Stimulated activated CD4-positive, alpha-beta T cell treated with anti-CD3 and anti-CD28 coated beads, Interleukin-1b, Interleukin-23, amount 100 ng/mL, for 1 hour (primary cell): ENCODE data around the gene ZC3H4.
A peak's percentile ranks its signal among the peaks of the same experiment; 100 is the strongest.
"Not testable (repeated sequence)": the region's sequence is repeated elsewhere in the genome, so short reads cannot be mapped to it uniquely, and the experiment has no call there.

ENCODE experiments used
- DNase-seq, 2 donors: peaks; one replicate each; pipeline ENCODE4 v3.0.0-alpha.2; 2020; ENCODE audit warnings: low read depth in 2 of 2

ZC3H4 gene

DNA sequence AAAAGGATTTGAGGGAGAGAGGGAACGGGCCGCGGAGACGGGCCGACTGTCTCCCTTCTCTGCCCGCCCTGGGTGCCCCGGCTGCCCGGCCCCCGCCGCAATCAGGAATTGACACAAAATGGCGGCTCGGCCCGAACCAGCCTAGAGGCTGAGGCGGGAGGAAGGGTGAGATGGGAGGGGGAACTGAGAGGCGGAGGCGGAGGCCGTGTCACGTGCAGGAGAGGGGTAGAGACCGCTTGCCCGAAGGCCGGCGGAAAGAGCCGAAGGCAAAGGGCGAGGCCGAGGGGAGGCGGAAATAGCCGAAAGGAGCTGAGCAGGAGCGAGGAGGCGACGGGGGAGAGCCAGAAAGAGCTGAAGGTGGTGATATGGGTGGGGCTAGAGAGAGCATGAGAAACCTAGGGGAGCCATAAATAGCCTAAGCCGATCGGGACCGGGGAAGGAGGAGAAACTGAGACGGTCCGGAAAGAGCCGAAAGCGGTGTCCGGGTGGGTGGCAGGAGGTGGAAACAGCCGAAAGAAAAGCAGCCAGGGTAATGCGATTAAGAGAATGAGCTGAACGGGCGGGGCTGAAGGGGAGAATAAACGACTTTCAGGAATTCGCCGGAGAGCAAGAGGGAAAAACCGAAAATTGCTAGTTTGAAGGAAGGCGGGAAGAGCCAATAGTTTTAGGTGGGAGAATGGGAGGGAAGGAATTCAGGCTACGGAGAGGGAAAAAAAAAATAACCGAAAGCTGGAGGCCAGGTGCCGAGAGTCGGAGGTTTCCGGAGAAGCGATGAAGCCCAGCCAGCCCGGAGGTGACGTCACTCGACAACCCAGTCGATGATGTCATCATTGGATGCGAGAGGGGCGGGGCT is at the start of gene ZC3H4:
Gene ZC3H4, minus strand, starts transcription at position 780 of the 853 bp plus-strand sequence. CDS start 1,192 bp downstream, outside the sequence.
- DNase-seq = peak; percentile 97 to 98

DNA sequence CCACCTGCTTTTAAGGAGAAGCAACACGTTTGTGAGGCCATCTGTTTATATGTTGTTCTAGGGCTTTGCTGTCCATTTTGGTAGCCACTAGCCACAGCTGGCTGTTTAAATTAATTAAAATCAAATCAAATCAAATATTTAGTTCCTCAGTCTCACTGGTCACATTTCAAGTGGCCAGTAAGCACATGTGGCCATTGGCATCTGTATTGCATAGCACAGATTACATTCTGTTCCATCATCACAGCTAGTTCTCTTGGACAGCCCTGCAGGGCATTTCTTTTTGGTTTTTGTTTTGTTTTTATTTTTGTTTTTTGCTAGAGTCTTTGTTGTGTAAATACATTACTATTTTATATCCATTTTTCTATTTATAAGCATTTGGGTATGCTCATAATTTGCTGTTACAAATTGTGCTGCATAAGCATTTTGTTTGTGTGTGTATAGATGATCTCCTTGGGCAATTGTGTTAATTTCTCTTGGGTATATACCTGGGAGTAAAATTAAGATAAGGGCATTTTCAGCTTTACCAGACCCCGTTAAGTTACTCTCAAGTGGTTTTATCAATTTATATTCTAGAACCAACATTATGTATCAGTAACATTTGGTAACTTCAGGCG is 48.4 kb upstream of the ZC3H4 start:
- DNase-seq = no peak

DNA sequence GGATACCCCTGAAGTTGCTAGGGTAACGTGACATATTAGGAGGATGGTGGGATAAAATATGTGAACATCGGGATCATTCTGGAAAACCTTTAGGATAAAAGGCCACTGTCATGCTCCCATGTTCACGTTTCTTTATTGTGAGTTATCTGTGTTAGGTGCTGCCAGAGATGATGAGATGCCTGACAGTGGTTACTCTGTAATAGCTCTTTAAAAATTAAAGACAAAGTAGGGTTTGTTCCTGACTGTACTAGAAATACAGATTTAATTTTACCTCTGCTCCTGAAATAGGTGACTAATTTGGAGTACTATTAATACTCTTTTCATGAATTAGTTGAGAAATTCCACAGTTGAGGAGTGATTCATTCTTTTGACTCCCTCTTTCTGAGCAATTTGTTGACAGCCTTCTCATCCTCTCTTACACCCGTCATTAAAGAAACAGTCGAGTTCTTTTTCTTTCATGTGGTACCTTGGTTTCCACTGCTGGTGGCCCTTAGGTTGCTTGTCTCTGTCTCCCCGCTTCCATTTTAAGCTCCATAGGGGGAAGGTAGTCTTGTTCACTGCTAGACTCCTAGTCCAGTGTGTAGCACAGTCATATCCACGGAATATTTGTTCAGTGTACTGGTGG is 45.4 kb upstream of the ZC3H4 start:
- DNase-seq = peak; percentile 18 to 19

DNA sequence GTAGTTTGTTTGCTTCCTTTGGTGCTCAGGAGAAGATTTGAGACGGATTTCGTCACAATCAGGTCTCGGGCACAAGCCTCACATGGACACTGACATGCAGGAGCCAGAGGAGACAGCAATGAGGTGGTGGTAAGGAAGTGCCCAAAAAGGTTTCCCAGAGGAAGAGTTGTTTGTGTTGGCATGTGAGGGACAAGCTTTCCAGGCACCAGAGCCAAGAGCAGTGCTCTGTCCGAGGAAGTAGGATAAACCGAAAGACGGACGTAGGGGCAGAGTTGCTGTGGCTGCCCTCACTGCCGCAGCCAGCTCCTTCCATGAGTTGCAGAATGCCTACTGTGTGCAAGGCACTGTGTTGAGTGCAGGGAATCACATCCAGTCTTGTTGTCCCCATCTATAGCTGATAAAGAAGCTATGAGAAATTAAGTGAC is 44.8 kb upstream of the ZC3H4 start:
- DNase-seq = no peak

DNA sequence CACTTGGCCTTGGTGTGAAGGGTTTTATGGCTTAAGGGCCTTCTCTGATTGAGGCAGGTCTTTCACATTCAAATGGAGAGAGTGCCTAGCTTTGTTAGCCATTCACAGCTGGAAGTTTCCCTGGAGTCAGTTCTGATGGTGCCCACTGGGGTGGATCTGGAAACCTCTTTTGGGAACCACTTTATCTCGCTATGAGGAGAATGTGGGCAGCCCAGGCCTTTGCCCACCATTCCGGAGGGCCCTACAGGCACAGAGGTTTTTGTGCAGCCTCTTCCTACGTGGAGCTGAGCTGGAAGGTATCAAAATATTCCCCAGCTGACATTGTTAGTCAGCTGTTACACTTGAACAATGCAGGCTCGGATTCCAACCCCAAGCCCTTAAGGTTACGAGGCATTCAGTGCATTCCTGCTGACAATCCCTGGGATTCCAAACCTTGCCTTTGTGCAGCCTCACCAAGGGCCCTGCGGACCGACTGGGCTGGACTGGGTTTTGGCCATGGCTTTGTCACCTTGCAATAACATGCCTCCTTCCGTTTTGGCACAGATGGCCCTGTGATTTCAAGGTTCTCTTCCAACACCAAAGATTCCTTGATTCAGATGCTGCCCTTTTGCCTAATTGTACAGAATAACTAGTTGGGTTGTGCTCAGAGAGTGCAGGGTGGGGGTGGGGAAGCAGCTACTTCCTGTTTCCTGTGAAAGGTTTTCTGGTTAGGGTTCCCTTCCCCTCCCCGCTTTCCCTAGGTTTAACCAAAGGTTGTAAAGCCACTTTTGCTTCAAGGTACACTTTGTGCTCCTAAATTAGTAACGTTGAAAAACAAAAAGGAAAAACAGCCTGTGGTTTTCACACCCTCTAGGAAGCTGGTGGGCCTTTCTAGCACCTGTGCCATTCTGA is 44.1 kb upstream of the ZC3H4 start:
- no peak for DNase-seq

DNA sequence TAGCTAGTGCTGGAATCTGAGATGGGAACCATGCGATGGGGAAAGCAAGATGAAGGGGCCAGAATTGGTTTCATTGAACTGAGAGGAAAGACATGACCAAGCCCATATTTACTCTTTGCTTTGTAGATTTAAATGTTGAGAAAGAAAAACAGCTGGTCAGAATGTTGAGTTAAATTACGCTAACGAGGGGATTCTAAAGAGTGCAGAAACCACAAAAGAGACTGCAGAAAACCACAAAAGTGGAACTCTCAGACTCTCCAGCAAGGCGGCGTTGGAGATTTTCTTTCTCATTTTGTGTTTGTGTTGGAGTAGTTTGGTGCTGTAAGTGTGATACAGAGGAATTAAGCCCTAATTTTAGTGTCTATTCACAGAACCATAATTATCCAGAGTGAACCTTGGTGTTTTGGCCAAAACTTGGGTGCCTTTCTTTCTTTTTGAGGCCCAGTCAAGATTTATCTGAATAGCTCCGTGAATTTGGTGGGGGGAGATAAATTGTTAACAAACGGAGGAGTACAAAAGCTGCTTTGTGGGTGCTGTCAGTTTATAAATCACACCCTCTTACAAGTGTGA is 43.4 kb upstream of the ZC3H4 start:
- DNase-seq = no peak

DNA sequence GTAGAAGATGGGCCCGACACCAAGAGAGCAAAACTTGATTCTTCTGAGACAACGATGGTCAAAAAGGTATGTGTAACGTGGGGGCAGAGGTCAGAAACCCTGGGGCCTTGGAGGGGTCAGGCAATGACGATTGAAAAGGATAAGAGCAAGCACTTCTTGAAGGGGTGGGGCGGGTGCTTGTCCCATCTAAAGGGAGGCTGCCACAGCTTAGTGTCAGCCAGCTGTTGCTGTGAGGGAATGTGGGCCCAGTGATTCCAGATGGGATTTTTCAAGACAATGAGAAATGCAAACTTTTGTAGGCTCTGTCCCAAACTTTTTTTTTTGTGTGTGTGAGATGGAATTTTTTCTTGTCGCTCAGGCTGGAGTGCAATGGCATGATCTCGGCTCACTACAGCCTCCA is 41.6 kb upstream of the ZC3H4 start:
- no peak for DNase-seq

DNA sequence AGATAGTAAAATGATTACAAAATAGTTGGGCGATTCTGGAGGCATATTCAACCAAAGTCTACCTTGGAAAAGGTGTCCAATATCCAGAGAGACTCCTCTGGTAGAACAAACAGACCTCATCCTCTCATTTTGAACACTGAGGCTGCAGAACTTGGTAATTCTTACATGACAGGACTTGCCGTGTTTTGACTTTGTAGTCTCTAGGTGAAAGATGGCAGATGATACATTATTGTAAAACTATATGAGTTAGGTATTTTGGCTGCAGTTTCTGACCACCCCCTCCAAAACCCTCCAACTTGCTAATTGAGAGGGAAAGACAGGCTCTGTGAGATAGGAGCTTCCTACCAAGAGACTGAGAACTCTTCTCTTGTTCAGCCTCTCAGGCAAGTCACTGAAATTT is 39.7 kb upstream of the ZC3H4 start:
- DNase-seq = no peak

DNA sequence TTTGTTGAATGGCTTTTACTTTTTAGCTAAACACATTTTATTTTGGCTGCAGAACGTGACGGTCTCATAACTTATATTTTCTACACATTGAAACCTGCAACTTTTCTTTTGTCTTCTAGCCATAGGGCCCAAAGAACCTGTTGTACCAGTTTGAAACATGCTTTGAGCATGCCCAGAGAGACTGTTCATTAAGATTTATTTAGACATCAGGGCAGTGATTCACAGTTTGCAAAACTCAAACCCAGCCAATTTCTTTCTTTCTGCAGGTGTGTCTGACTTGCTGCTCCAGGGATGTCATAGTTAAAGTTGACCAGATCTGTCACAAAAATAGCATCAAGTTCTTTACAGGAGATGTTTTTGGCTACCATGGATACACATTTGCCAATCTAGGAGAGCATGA is 39.1 kb upstream of the ZC3H4 start:
- no peak for DNase-seq

DNA sequence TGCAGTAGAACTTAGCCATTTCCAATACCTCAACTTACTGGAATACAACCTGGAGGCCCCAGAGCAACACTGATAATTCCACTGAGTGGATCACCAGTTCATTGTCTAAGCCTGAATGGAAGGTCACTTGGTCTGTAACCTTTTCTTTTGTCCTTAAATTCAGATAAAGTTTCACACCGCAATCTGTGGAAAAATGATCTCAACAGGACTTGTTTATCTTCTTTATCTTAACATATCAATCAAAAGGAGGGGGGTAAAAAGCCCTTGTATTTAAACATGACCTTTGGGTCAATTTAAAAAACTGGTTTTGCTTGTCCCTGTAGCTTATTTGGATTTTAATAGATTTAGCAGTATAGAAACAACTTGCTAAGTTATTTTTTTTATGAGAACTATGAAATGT is 38.6 kb upstream of the ZC3H4 start:
- no peak for DNase-seq

DNA sequence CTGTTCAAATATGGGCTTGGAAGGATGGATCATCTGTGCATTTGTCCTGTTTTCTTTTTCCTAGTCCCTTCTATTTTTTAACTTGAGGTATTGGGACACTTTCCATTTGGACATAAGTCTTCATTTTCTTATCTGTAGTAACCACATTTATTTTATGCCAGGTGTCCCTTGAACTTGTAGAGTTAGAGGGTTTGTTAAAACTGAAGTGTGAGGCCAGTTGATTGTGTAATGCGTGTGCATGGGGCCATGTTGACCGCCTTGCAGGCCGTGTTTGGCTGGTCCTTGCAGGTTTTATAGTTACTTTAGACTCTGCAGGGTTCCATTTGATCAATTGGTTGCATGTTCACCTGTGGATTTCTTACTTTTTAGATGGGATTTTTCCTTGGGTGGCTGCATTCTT is 38.1 kb upstream of the ZC3H4 start:
- DNase-seq = no peak

DNA sequence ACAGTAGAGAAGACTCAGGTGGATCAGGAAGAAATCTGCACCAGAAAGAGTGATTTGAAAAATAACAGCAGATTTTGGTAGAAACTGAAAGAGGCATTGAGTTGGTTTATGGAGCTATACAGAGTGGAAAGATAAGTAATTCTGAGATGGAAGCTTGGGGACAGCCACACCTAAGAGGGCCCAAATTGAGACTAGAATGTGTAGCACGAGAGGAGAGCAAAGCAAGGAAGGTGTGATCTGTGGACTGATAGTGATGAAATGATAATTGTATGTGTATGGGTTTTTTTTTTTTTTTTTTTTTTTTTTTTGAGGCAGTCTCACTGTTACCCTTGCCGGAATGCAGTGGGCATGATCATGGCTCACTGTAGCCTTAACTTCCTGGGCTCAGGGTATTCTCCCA is 33.3 kb upstream of the ZC3H4 start:
- no peak for DNase-seq

DNA sequence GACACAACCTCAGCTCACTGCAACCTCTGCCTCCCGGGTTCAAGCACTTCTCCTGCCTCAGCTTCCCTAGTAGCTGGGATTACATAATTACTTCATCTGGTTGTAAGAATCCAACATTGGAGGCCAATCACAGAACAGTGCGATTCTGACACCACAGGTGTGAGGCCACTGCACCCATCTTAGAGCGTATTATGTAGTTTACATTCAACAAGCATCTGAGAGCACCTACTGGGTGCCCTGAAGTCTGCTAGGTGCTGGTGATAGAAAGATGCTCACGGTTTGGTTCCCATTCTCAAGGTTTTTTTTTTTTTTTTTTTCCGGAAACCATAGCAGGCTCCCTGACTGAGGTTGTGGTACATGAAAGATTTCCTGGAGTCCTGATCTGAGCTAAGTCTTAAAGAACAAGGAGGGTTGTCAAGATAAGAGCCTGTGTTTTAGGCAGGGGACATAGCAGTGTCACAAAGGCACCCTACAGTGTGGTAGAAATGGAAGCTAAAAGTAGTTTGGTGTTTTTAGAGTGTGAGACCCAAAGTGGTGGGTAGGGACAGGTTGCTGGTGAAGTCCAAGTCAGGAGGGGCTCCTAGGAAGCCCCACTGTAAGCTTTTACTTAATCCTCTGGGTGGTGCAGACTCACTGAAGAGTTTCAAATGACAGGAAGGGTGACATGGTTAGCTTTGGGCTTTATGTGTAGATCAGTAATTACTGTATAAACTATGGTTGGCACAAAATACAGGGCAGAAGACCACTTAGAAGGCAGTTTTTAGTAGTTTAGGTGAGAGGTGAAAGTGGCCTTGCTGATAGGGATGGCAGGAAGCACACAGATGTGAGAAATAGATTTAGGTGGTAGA is 32.3 kb upstream of the ZC3H4 start:
- no peak for DNase-seq

DNA sequence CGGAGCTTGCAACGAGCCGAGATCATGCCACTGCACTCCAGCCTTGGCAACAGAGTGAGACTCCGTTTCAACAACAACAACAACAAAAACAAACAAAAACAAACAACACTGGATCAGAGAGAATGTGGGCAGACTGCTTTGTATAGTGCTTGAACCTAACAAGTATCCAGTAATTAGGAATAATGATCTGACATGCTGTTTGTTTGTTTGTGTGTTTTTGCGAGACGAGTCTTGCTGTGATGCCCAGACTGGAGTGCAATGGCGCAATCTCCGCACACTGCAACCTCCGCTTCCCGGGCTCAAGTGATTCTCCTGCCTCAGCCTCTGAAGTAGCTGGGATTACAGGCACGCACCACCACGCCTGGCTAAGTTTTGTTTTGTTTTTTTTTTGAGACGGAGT is 31.1 kb upstream of the ZC3H4 start:
- DNase-seq = no peak

DNA sequence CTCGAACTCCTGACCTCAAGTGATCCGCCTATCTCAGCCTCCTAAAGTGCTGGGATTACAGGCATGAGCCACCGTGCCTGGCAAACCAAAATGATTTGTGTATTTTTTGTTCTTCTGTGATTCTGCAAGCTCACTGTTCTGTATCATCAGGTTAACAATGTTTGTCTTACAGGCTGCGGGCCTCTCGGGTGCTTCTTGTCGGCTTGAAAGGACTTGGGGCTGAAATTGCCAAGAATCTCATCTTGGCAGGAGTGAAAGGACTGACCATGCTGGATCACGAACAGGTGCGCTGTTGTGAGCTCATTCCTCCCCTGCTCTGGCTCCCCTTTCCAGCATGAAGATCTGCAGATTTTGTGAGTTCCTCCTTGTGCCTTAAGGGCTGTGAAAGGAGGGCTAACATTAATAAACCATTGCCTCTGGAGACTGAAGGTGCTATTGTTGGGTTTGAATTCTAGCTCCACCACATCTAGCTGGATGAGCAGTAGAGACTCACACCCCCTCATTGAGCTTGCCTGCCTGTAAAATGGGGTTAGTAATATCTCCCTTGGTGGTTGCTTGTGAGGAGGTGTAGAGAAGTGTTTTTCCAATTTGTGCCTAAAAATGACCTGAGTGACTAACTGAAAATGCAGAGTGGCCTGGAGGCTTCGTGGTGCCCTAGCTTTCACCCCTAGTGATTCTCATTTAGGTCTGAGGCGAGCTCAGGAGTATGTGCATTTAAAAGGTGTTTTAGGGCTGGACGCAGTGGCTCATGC is 29.9 kb upstream of the ZC3H4 start:
- DNase-seq = no peak

DNA sequence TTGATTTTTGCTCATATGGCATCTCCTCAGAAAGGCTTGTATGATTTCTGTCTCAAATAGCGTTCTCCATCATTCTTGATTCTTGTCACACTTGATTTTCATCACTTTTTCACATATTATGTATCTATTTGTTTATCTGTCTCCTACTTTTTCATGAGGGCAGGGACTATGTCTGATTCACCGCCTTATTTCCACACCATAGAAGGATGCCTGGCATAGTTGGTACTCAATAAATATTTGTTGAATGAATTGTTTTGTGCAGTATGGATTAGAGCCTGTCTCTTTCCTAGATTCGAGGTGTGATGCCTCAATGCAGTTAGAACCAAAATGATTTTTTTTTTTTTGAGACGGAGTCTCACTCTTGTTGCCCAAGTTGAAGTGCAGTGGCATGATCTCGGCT is 29.2 kb upstream of the ZC3H4 start:
- no peak for DNase-seq

DNA sequence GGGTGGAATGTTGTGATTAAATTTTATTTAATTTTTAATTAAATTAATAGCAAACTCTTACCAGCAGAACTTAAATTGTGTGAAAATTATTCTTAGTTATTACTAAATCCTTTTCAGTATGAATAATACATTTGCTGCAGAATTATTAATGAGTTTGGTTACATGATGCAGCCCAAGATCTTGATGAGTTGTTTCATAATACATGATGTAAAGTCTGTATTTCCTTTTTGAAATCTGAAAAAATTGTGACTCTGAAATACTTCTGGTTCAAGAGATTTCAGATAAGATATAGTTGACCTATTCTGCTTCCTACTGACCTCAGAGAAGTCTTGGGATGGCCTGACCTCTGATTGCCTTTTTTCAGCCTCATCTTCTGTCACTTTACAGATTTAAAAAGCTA is 28.1 kb upstream of the ZC3H4 start:
- no peak for DNase-seq

DNA sequence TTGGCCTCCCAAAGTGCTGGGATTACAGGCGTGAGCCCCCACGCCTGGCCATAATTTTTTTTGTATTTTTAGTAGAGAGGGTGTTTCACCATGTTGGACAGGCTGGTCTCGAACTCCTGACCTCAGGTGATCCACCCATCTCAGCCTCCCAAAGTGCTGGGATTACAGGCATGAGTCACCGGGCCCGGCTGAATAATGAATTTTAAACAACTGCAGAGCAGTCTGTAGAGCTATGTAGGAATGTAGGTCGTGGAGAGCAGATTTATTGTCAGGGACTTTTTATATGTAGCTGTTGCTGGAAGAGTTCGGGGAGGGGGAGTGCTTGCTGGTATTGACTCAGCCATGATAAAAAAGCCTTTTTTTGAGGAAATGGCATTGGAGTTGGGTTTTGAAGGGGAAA is 27.7 kb upstream of the ZC3H4 start:
- not testable (repeated sequence) for DNase-seq

DNA sequence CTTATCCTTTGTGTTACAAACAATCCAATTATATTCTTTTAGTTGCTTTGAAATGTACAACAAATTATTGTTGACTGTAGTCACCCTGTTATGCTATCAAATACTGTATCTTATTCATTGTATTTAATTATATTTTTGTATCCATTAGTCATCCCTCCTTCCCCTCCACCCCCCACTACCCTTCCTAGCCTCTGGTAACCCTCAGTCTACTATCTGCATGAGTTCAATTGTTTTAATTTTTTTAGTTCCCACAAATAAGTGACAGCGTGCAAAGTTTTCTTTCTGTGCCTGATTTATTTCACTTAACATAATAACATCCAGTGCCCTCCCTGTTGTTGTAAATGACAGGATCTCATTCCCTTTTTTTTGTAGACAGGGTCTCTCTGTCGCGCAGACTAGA is 21.6 kb upstream of the ZC3H4 start:
- no peak for DNase-seq

DNA sequence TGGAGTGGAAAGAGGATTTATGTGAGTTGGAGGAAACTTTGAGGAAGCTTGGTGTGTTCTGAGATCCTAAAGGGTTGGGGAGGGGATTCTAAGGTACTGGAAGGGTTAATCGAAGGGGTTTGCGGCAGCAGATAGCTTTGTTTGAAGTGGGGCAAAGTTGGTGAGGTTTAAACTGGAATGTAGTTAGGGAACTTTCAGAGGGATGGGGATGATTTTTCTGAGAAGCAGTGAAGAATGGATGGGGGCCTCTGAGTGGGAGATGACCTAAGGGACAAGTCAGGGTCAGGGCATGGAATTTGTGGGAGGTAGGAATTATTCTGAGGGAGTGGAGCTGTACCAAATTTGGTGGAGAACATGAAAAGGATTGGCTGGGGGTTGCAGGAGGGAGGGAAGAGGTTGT is 21.0 kb upstream of the ZC3H4 start:
- DNase-seq = no peak
